ENCODE measurements around the gene TKFC.

Gene TKFC

DNA sequence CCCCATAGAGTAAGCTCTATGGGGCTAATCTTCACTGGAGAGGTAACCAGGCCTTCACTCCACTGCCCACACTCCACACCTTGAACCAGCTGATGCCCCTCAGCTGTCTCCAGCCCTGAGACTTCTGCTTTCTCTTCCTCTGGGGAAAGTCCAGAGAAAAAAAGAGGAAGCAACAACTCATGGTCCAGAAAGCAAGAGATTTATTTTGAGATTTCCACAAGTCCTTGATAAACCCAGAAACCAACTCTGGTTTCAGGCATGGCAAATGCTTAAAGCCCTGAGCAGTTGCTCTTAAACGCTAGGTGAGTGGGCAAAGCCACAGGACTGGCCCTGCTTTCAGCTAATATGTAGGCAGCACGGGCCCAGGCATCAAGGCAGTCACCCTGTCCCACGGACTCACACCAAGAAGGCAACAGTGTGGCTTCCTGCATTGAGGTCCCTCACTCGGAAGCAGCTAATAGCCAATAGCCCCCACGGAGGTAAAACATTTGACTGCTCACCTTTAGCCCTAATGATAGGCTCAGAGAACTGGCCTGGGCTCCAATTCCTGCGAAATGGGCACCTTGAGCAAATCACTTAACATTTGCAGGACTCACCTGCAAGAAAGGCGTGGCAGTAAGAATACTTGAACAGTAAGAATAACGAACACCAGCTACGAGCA, 24.3 kb downstream of the TKFC start:
- no peak overlapping the region for H3K4me3 ChIP-seq (replicated peaks; ENCODE audit: low read depth, low read length)
- TF ChIP-seq CTCF (IDR thresholded peaks at IDR 0.05; ENCODE audit: low read depth, low read length, missing control alignments) = no peak
- no peak for DNase-seq (ENCODE audit: extremely low read depth, low read depth)

- no peak for TF ChIP-seq CTCF (IDR thresholded peaks at IDR 0.05; ENCODE audit: low read depth, low read length, missing control alignments)
- DNase-seq (ENCODE audit: extremely low read depth, low read depth) = no peak
- H3K4me3 ChIP-seq (replicated peaks; ENCODE audit: low read depth, low read length) = no peak overlapping the region
Observed at GRCh38 chr11:61357894-61358239, 24.8 kb downstream of the TKFC start.

GRCh38 chr11:61358566-61358965, 25.5 kb downstream of the TKFC start:
- no peak for DNase-seq (ENCODE audit: extremely low read depth, low read depth)
- TF ChIP-seq CTCF (IDR thresholded peaks at IDR 0.05; ENCODE audit: low read depth, low read length, missing control alignments) = no peak
- H3K4me3 ChIP-seq (replicated peaks; ENCODE audit: low read depth, low read length) = no peak overlapping the region

DNA sequence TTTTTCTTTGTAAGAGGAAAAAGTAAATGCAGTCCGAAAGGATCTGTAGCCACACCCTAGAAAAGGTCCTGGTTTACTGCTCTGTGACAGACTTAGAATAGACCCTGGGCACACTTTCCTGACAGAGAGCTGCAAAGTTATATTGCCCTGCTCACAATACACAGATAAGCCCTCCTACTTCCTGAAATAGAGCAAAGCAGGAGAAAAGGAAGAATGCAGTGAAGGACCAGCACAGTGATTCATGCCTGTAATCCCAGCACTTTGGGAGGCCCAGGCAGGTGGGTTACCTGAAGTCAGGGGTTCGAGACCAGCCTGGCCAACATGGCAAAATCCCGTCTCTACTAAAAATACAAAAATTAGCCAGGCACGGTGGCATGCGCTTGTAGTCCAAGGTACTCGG, 26.5 kb downstream of the TKFC start:
- DNase-seq (ENCODE audit: extremely low read depth, low read depth) = no peak
- H3K4me3 ChIP-seq (replicated peaks; ENCODE audit: low read depth, low read length) = no peak overlapping the region
- TF ChIP-seq CTCF (IDR thresholded peaks at IDR 0.05; ENCODE audit: low read depth, low read length, missing control alignments) = no peak

GRCh38 chr11:61361237-61361740, 28.3 kb downstream of the TKFC start:
- no peak for DNase-seq (ENCODE audit: extremely low read depth, low read depth)
- peak overlapping the region; percentile 93 for H3K4me3 ChIP-seq (replicated peaks; ENCODE audit: low read depth, low read length)
- no peak for TF ChIP-seq CTCF (IDR thresholded peaks at IDR 0.05; ENCODE audit: low read depth, low read length, missing control alignments)

- TF ChIP-seq CTCF (IDR thresholded peaks at IDR 0.05; ENCODE audit: low read depth, low read length, missing control alignments) = no peak
- peak within 1 kb of the TSS; percentile 93 for H3K4me3 ChIP-seq (replicated peaks; ENCODE audit: low read depth, low read length)
- peak; percentile 66 for DNase-seq (ENCODE audit: extremely low read depth, low read depth)
Observed at GRCh38 chr11:61361741-61362541, 28.9 kb downstream of the TKFC start, which contains the start of the genes CYB561A3 and TMEM138. CYB561A3 (minus strand) TSS chr11:61361882; CDS start chr11:61356713, 5,169 bp downstream. TMEM138 (plus strand) TSS chr11:61362374; CDS start chr11:61364391, 2,017 bp downstream.

Data from HFF-Myc (cell line).